ENCODE data around the gene ITFG2.

GRCh38 chr12:2772370-2772769 lies 40.1 kb upstream of the ITFG2 start:
- TF ChIP-seq CTCF (IDR thresholded peaks at IDR 0.05; ENCODE audit: low read length) (no peak), EZH2 (IDR thresholded peaks at IDR 0.05; ENCODE audit: borderline replicate concordance, low read length) (no peak)
